Measurements from ENCODE around the gene POMP.
"Not testable (repeated sequence)": the region's sequence is repeated elsewhere in the genome, so short reads cannot be mapped to it uniquely, and the experiment has no call there.

The POMP gene

GRCh38 chr13:28671126-28671792 lies 12.3 kb downstream of the POMP start:
- Mint-ChIP-seq H3K4me1 (no peaks in the 10 kb centered on the region), H3K9me3 (no peaks in the 10 kb centered on the region), H3K36me3 (ENCODE audit: low read depth) (peaks cover 79% of the 10 kb centered on the region), H3K4me3 (no peak overlapping the region), H3K27me3 (ENCODE audit: low read depth, poor library complexity) (peaks cover 2% of the 10 kb centered on the region), H3K27ac (no peak overlapping the region)
- no peak for TF ChIP-seq CTCF (IDR thresholded peaks at IDR 0.05)
- DNase-seq, result no peak

GRCh38 chr13:28678809-28679208 lies 19.9 kb downstream of the POMP start:
- Mint-ChIP-seq H3K27ac (no peak overlapping the region), H3K4me1 (no peaks in the 10 kb centered on the region), H3K9me3 (no peaks in the 10 kb centered on the region), H3K27me3 (ENCODE audit: low read depth, poor library complexity) (peaks cover 6% of the 10 kb centered on the region), H3K4me3 (no peak overlapping the region), H3K36me3 (ENCODE audit: low read depth) (peaks cover 21% of the 10 kb centered on the region)
- TF ChIP-seq CTCF (IDR thresholded peaks at IDR 0.05), result no peak
- DNase-seq, result no peak

- Mint-ChIP-seq H3K4me3 (no peak overlapping the region), H3K36me3 (ENCODE audit: low read depth) (peaks cover 12% of the 10 kb centered on the region), H3K9me3 (no peaks in the 10 kb centered on the region), H3K27ac (no peak overlapping the region), H3K4me1 (peaks cover 4% of the 10 kb centered on the region), H3K27me3 (ENCODE audit: low read depth, poor library complexity) (peaks cover 6% of the 10 kb centered on the region)
- peak; percentile 32 for TF ChIP-seq CTCF (IDR thresholded peaks at IDR 0.05)
- no peak for DNase-seq
Measured at GRCh38 chr13:28679628-28680027, 20.7 kb downstream of the POMP start.

GRCh38 chr13:28680541-28680940 lies 21.6 kb downstream of the POMP start:
- TF ChIP-seq CTCF (IDR thresholded peaks at IDR 0.05), result no peak
- Mint-ChIP-seq H3K27ac (no peak overlapping the region), H3K9me3 (no peaks in the 10 kb centered on the region), H3K4me3 (no peak overlapping the region), H3K27me3 (ENCODE audit: low read depth, poor library complexity) (peaks cover 3% of the 10 kb centered on the region), H3K4me1 (peaks cover 10% of the 10 kb centered on the region), H3K36me3 (ENCODE audit: low read depth) (peaks cover 9% of the 10 kb centered on the region)
- no peak for DNase-seq

GRCh38 chr13:28683169-28683568 lies 24.2 kb downstream of the POMP start:
- DNase-seq; H3K27me3 Mint-ChIP-seq (ENCODE audit: low read depth, poor library complexity); H3K4me3 Mint-ChIP-seq; H3K36me3 Mint-ChIP-seq (ENCODE audit: low read depth); H3K27ac Mint-ChIP-seq: not testable (repeated sequence)
- peaks cover 14% of the 10 kb centered on the region for H3K4me1 Mint-ChIP-seq
- H3K9me3 Mint-ChIP-seq, result peaks cover 19% of the 10 kb centered on the region

- peak; percentile 63 for DNase-seq
- H3K36me3 Mint-ChIP-seq (ENCODE audit: low read depth), result peaks cover 5% of the 10 kb centered on the region
- peaks cover 14% of the 10 kb centered on the region for H3K4me1 Mint-ChIP-seq
- peaks cover 8% of the 10 kb centered on the region for H3K27me3 Mint-ChIP-seq (ENCODE audit: low read depth, poor library complexity)
- peaks cover 30% of the 10 kb centered on the region for H3K9me3 Mint-ChIP-seq
- no peak for TF ChIP-seq CTCF (IDR thresholded peaks at IDR 0.05)
- H3K27ac Mint-ChIP-seq, result no peak overlapping the region
- H3K4me3 Mint-ChIP-seq, result no peak overlapping the region
Measured at GRCh38 chr13:28684257-28684656, 25.3 kb downstream of the POMP start.

All from nephron progenitor cell (in vitro differentiated cells).